ENCODE results near the gene G2E3.
"Not testable (repeated sequence)": the region's sequence is repeated elsewhere in the genome, so short reads cannot be mapped to it uniquely, and the experiment has no call there.

GRCh38 chr14:30604696-30605095, 45.7 kb downstream of the G2E3 start:
- TF ChIP-seq FOXK2 (IDR thresholded peaks at IDR 0.05); FOXM1 (IDR thresholded peaks at IDR 0.05; ENCODE audit: borderline replicate concordance); TARDBP (IDR thresholded peaks at IDR 0.05): not testable (repeated sequence)
